Right lobe of liver (tissue), 6 donors: Measurements from ENCODE around the gene IYD. TPM values are rescaled to one million over a fixed set of nuclear protein-coding genes. Genes with fewer than 3 reads are reported as not detected.

Source experiments
- ATAC-seq, 4 donors: fragments of 200-7000 bp; cut with Tn5 transposase; one replicate each; pipeline ENCODE4 v1.9.1; 2020; ENCODE audit warnings: mild to moderate bottlenecking in 4 of 4, moderate library complexity in 4 of 4
- DNase-seq, 3 donors: peaks; one replicate each; pipeline ENCODE4 v3.0.0-alpha.2; 2020
- H3K27ac ChIP-seq, 3 donors: fragments of 200-600 bp; one replicate each; pipeline ENCODE4 v1.8.0; 2022
- H3K27me3 ChIP-seq, 2 donors: fragments of 200-600 bp; one replicate each; pipeline ENCODE4 v1.8.0; 2022
- H3K36me3 ChIP-seq, 4 donors: fragments of 200-600 bp; sonication (generic) in 1 of 4; one replicate each; pipeline versions ENCODE4 v1.5.1 to v1.8.0; 2017 to 2022; ENCODE audit warnings: control low read depth in 1 of 4
- H3K4me1 ChIP-seq, 4 donors: fragments of 200-600 bp; sonication (generic) in 1 of 4; one replicate each; pipeline versions ENCODE4 v1.5.1 to v1.8.0; 2017 to 2022; ENCODE audit warnings: control low read depth in 1 of 4
- H3K4me3 ChIP-seq, 3 donors: fragments of 200-600 bp; one replicate each; pipeline ENCODE4 v1.8.0; 2022
- H3K9me3 ChIP-seq, 4 donors: fragments of 200-600 bp; sonication (generic) in 1 of 4; one replicate each; pipeline versions ENCODE4 v1.5.1 to v1.8.0; 2017 to 2022; ENCODE audit warnings: control low read depth in 1 of 4
- CTCF ChIP-seq, 4 donors: fragments of 200-600 bp in 3 of 4; fragments of 450-650 bp in 1 of 4; IDR thresholded peaks; one replicate each; pipeline versions ENCODE4 v1.5.1 to v1.8.0; 2016 to 2022; ENCODE audit warnings: antibody characterized with exemption in 4 of 4, mild to moderate bottlenecking in 2 of 4
- POLR2A ChIP-seq: fragments of 450-650 bp; IDR thresholded peaks from one replicate; pipeline ENCODE4 v1.6.1; 2017; ENCODE audit warnings: antibody characterized with exemption, mild to moderate bottlenecking
- WGBS: methylation state at CpG from one replicate; pipeline ENCODE4 v1.1.6; 2018; ENCODE audit warnings: low coverage, low lambda C conversion rate; ENCODE audit not compliant: insufficient coverage; ENCODE audit errors: missing lambda C conversion rate; 5-methylcytosine and 5-hydroxymethylcytosine counted together
- intact Hi-C, 2 donors: fragments of 100-400 bp; cut with DNase I; formaldehyde crosslinking; loops; one replicate each; pipeline versions ENCODE4 v1.11.2 to v1.14.1; 2022
- long read RNA-seq: library from polyadenylated mRNA; unstranded; transcript quantifications from one replicate; pipeline ENCODE4 v2.0.0, GENCODE V29; 2019
- total RNA-seq, 6 experiments: library from RNA; depleted of rRNA in 2 of 6; stranded (reverse); fragments of >200 nt in 2 of 6; fragmentation: NEBNext Ultra II Directional in 3 of 6; extraction: Animal tissue kit (Norgen Biotek cat#: 25700) in 3 of 6; gene quantifications; one replicate each; pipeline versions ENCODE4 v1.1.0 to v1.2.4, GENCODE V29; 2016 to 2023
- donor health status: DM: no; HTN: yes; CAD: no.
- donor health status: DM: no; HTN: no; CAD: no.
- donor health status: DM: no; HTN: no; CAD: no.
- donor health status: DM: no; HTN: yes; CAD: no.
- donor health status: DM: no; HTN: yes; CAD: no.

IYD gene
- 10 to 100 TPM in 5 of 6 experiments, 1 to 10 TPM in 1; 5.8 to 21.6 (median 16.1) TPM for total RNA-seq
- long read RNA-seq, full-length matches to known transcripts = 7 of 7 reads
- long read RNA-seq, partial matches to known transcripts = 0 of 7 reads
- long read RNA-seq, other reads (novel, unspliced or antisense) = 0 of 7 reads

GRCh38 chr6:150368762-150369161, at the start of gene IYD:
Gene IYD (plus strand): TSS chr6:150369012. CDS start chr6:150369032, 20 bp downstream.
- peak; percentile 85 to 95 (median 89) for ATAC-seq
- TF ChIP-seq POLR2A = no peak
- intact Hi-C loops = no loop called here
- peak; percentile 31 to 88 (median 80) for DNase-seq
- H3K9me3 ChIP-seq = no peaks in the 10 kb centered on the region
- peak within 1 kb of the TSS in 2 of 3 donors; percentile 59 to 88 for H3K27ac ChIP-seq
- WGBS = 42% methylated on average over 8 of the region's 8 CpGs
- peak within 1 kb of the TSS in 2 of 3 donors; percentile 21 to 37 for H3K4me3 ChIP-seq
- H3K27me3 ChIP-seq = no peaks in the 10 kb centered on the region
- H3K4me1 ChIP-seq = peaks cover 0 to 24% (median 8%) of the 10 kb centered on the region in 4 donors
- H3K36me3 ChIP-seq = no peaks in the 10 kb centered on the region

GRCh38 chr6:150319924-150320323, 48.9 kb upstream of the IYD start:
- DNase-seq (no peak), ATAC-seq (no peak)
- WGBS = 81% methylated on average over 3 of the region's 4 CpGs

GRCh38 chr6:150320442-150320841, 48.4 kb upstream of the IYD start:
- Histone ChIP-seq H3K27ac (no peak overlapping the region), H3K9me3 (no peaks in the 10 kb centered on the region), H3K36me3 (no peaks in the 10 kb centered on the region), H3K4me3 (no peak overlapping the region), H3K4me1 (no peaks in the 10 kb centered on the region), H3K27me3 (no peaks in the 10 kb centered on the region)
- DNase-seq = no peak
- peak; percentile 57 to 73 (median 70) for ATAC-seq
- TF ChIP-seq POLR2A (no peak), CTCF (IDR thresholded peaks at IDR 0.05) (no peak)
- WGBS = 57% methylated on average over 9 of the region's 9 CpGs
- intact Hi-C loops = no loop called here

More at GRCh38 chr6:150319924-150320323, 48.9 kb upstream of the IYD start:
- H3K27me3 ChIP-seq = no peaks in the 10 kb centered on the region
- H3K9me3 ChIP-seq = no peaks in the 10 kb centered on the region
- no peak overlapping the region for H3K27ac ChIP-seq
- TF ChIP-seq POLR2A (no peak), CTCF (IDR thresholded peaks at IDR 0.05) (no peak)
- H3K36me3 ChIP-seq = no peaks in the 10 kb centered on the region
- intact Hi-C loops = no loop called here
- H3K4me1 ChIP-seq = no peaks in the 10 kb centered on the region
- no peak overlapping the region for H3K4me3 ChIP-seq

GRCh38 chr6:150322466-150322871, 46.3 kb upstream of the IYD start:
- TF ChIP-seq CTCF (IDR thresholded peaks at IDR 0.05) (no peak), POLR2A (no peak)
- H3K27me3 ChIP-seq = no peaks in the 10 kb centered on the region
- WGBS = 67% methylated on average over 4 of the region's 6 CpGs
- H3K27ac ChIP-seq = no peak overlapping the region
- ATAC-seq = peak; percentile 18 to 68 (median 54)
- DNase-seq = no peak
- H3K4me3 ChIP-seq = no peak overlapping the region
- no peaks in the 10 kb centered on the region for H3K4me1 ChIP-seq
- H3K9me3 ChIP-seq = no peaks in the 10 kb centered on the region
- H3K36me3 ChIP-seq = no peaks in the 10 kb centered on the region
- intact Hi-C loops = no loop called here

- ATAC-seq (no peak), DNase-seq (no peak)
- WGBS = 79% methylated on average over 8 of the region's 8 CpGs
- H3K9me3 ChIP-seq = no peaks in the 10 kb centered on the region
- TF ChIP-seq POLR2A (no peak), CTCF (IDR thresholded peaks at IDR 0.05) (no peak)
- H3K4me1 ChIP-seq = no peaks in the 10 kb centered on the region
- no peak overlapping the region for H3K4me3 ChIP-seq
- H3K36me3 ChIP-seq = no peaks in the 10 kb centered on the region
- H3K27me3 ChIP-seq = no peaks in the 10 kb centered on the region
- intact Hi-C loops = no loop called here
- no peak overlapping the region for H3K27ac ChIP-seq
These were observed 45.6 kb upstream of the IYD start for GRCh38 chr6:150323205-150323604.
